A673 (cell line): ENCODE results near the gene RAPGEF2. TPM values are rescaled to one million over a fixed set of nuclear protein-coding genes. Genes with fewer than 3 reads are reported as not detected.

Experiments
- BruUV-seq: library from RNA; stranded (reverse); fragments of 400-500 nt; replicated peaks from 2 replicates; lab custom pipeline; 2021; lab: Mats Ljungman, UMichigan
- CTCF ChIA-PET: fragments of 300-600 bp; sonication (Branson Sonifier 250); formaldehyde crosslinking; loops from one replicate; lab custom pipeline; 2022; ENCODE audit warnings: antibody characterized with exemption; lab: Charles Lee
- POLR2A ChIA-PET: fragments of 300-600 bp; sonication (Branson Sonifier 250); formaldehyde crosslinking; loops from one replicate; lab custom pipeline; 2022; ENCODE audit warnings: antibody characterized with exemption; ENCODE audit not compliant: low non-redundant PET; lab: Charles Lee
- DNase-seq: peaks from one replicate; pipeline ENCODE4 v3.0.0-alpha.2; 2015; ENCODE audit warnings: low spot score
- H3K27ac ChIP-seq: fragments of 200-600 bp; sonication (generic); 2 replicates; pipeline ENCODE4 v1.5.1; 2016; ENCODE audit warnings: mixed run types, low read depth, mild to moderate bottlenecking, mixed read lengths, antibody characterized with exemption, low read length; ENCODE audit not compliant: poor library complexity, severe bottlenecking
- H3K27me3 ChIP-seq: fragments of 200-600 bp; sonication (generic); replicated peaks from 2 replicates; pipeline ENCODE4 v1.6.1; 2017; ENCODE audit warnings: mixed run types, low read depth, mild to moderate bottlenecking, mixed read lengths, antibody characterized with exemption, low read length; ENCODE audit not compliant: insufficient read depth, poor library complexity
- H3K36me3 ChIP-seq: fragments of 200-600 bp; sonication (generic); 2 replicates; pipeline ENCODE4 v1.6.1; 2016; ENCODE audit warnings: mixed run types, mild to moderate bottlenecking, mixed read lengths, antibody characterized with exemption, low read length; ENCODE audit not compliant: insufficient read depth, poor library complexity, severe bottlenecking
- H3K4me1 ChIP-seq: fragments of 200-600 bp; sonication (generic); 2 replicates; pipeline ENCODE4 v1.6.1; 2017; ENCODE audit warnings: mixed run types, mild to moderate bottlenecking, mixed read lengths, antibody characterized with exemption, low read length; ENCODE audit not compliant: insufficient read depth, poor library complexity, severe bottlenecking
- H3K4me3 ChIP-seq: fragments of 200-600 bp; sonication (generic); 2 replicates; pipeline ENCODE4 v1.5.1; 2016; ENCODE audit warnings: low read depth, mixed run types, mild to moderate bottlenecking, mixed read lengths, low read length; ENCODE audit not compliant: poor library complexity, severe bottlenecking
- H3K9me3 ChIP-seq: fragments of 200-600 bp; sonication (generic); 2 replicates; pipeline ENCODE4 v1.6.1; 2016; ENCODE audit warnings: mixed run types, low read depth, mild to moderate bottlenecking, mixed read lengths, antibody characterized with exemption, low read length; ENCODE audit not compliant: poor library complexity, severe bottlenecking
- CTCF ChIP-seq: fragments of 300-800, 200-600 bp; sonication (generic); conservative IDR thresholded peaks from 2 replicates; pipeline ENCODE4 v1.5.1; 2017; ENCODE audit warnings: low read depth, mild to moderate bottlenecking, antibody characterized with exemption, low read length, moderate library complexity, mixed read lengths
- EZH2 ChIP-seq: fragments of 200-600 bp; sonication (generic); IDR thresholded peaks from 2 replicates; pipeline ENCODE4 v1.6.1; 2017; ENCODE audit warnings: borderline replicate concordance, low read depth, mild to moderate bottlenecking, mixed read lengths, antibody characterized with exemption, low read length; ENCODE audit not compliant: poor library complexity, severe bottlenecking
- intact Hi-C: fragments of 100-400 bp; cut with micrococcal nuclease; formaldehyde crosslinking; loops from one replicate; pipeline ENCODE4 v1.10.0; 2022; ENCODE audit not compliant: unreplicated experiment
- total RNA-seq: library from RNA; stranded (reverse); gene quantifications from 2 replicates; pipeline ENCODE4 v1.2.3, GENCODE V29; 2021

The RAPGEF2 gene
- total RNA-seq, 1 experiment from 2014 or later, result 31.9 TPM

- Histone ChIP-seq H3K4me1 (peaks cover 11% of the 10 kb centered on the region), H3K9me3 (peaks cover 5% of the 10 kb centered on the region), H3K27me3 (no peaks in the 10 kb centered on the region), H3K4me3 (no peak overlapping the region), H3K27ac (no peak overlapping the region), H3K36me3 (no peaks in the 10 kb centered on the region)
- BruUV-seq, result no TSS peak
- TF ChIP-seq CTCF (no peak), EZH2 (no peak)
- intact Hi-C loops, result no loop called here
- ChIA-PET POLR2A (no interaction called here), CTCF (no interaction called here)
- no peak for DNase-seq
Observed at GRCh38 chr4:159240046-159240445, 137.2 kb downstream of the RAPGEF2 start.

- intact Hi-C loops, result no loop called here
- no peak for TF ChIP-seq CTCF
- CTCF ChIA-PET, result no interaction called here
- POLR2A ChIA-PET, result no interaction called here
- Histone ChIP-seq H3K36me3 (no peaks in the 10 kb centered on the region), H3K4me1 (peaks cover 11% of the 10 kb centered on the region), H3K27me3 (no peaks in the 10 kb centered on the region), H3K4me3 (no peak overlapping the region), H3K27ac (peak overlapping the region; percentile 44), H3K9me3 (peaks cover 5% of the 10 kb centered on the region)
- DNase-seq, result peak; percentile 46
- BruUV-seq, result no TSS peak
Observed at GRCh38 chr4:159240687-159241086, 137.8 kb downstream of the RAPGEF2 start.

- H3K27me3 ChIP-seq, result no peaks in the 10 kb centered on the region
- no peaks in the 10 kb centered on the region for H3K36me3 ChIP-seq
- CTCF ChIA-PET, result no interaction called here
- no peak overlapping the region for H3K27ac ChIP-seq
- peaks cover 11% of the 10 kb centered on the region for H3K4me1 ChIP-seq
- intact Hi-C loops, result no loop called here
- H3K4me3 ChIP-seq, result no peak overlapping the region
- no peaks in the 10 kb centered on the region for H3K9me3 ChIP-seq
- DNase-seq, result no peak
- no TSS peak for BruUV-seq
- TF ChIP-seq CTCF (no peak), EZH2 (no peak)
- POLR2A ChIA-PET, result no interaction called here
Observed at GRCh38 chr4:159242427-159242826, 139.5 kb downstream of the RAPGEF2 start.
